Activated naive CD4-positive, alpha-beta T cell treated with anti-CD3 and anti-CD28 coated beads for 36 hours (primary cell): ENCODE results near the gene CCKAR. TPM values are rescaled to one million over a fixed set of nuclear protein-coding genes. Genes with fewer than 3 reads are reported as not detected.

ENCODE experiments used
- total RNA-seq, 2 experiments: library from RNA; stranded (reverse); gene quantifications; one replicate each; pipeline ENCODE4 v1.2.3, GENCODE V29; 2021

The CCKAR gene
- total RNA-seq, 2 experiments from 2014 or later = not detected

Other genes starting within 250 kb of the CCKAR start
- gene RBPJ, start 169.5 kb downstream of the CCKAR start, total RNA-seq = 100 to 1,000 TPM; 114 to 118 TPM
- 1 to 10 TPM; 3.8 to 4.1 TPM for gene TBC1D19, start 93.6 kb upstream of the CCKAR start, total RNA-seq